Activated T-cell treated with anti-CD3 and anti-CD28 coated beads, Interleukin-2, amount 50 U/mL, for 72 hours (primary cell): ENCODE measurements around the gene DTX3L. TPM values are rescaled to one million over a fixed set of nuclear protein-coding genes. Genes with fewer than 3 reads are reported as not detected.
A peak's percentile ranks its signal among the peaks of the same experiment; 100 is the strongest.
"Not testable (repeated sequence)": the region's sequence is repeated elsewhere in the genome, so short reads cannot be mapped to it uniquely, and the experiment has no call there.

Source experiments
- ATAC-seq, 2 donors: fragments of 150-1000 bp; cut with Tn5 transposase; replicated peaks in 1 of 2; 2 replicates each; pipeline ENCODE4 v1.10.0; 2021; ENCODE audit warnings: moderate library complexity in 2 of 2, mild to moderate bottlenecking in 1 of 2
- DNase-seq, 2 donors: peaks; one replicate each; pipeline ENCODE4 v3.0.0; 2021 to 2022; ENCODE audit warnings: mixed read lengths in 1 of 2
- H3K27ac Mint-ChIP-seq: one replicate; pipeline ENCODE4 v1.8.0; 2022; ENCODE audit warnings: mild to moderate bottlenecking, moderate library complexity, mixed read lengths
- H3K27me3 Mint-ChIP-seq: one replicate; pipeline ENCODE4 v1.8.0; 2022; ENCODE audit warnings: low read depth, mixed read lengths
- H3K36me3 Mint-ChIP-seq, 2 donors: one replicate each; pipeline ENCODE4 v1.8.0; 2022; ENCODE audit warnings: mixed read lengths in 2 of 2, mild to moderate bottlenecking in 1 of 2; ENCODE audit not compliant: insufficient read depth in 2 of 2
- H3K4me1 Mint-ChIP-seq: one replicate; pipeline ENCODE4 v1.8.0; 2022; ENCODE audit warnings: low read depth, mixed read lengths
- H3K4me3 Mint-ChIP-seq, 2 donors: one replicate each; pipeline ENCODE4 v1.8.0; 2022; ENCODE audit warnings: mild to moderate bottlenecking in 2 of 2, mixed read lengths in 2 of 2, moderate library complexity in 2 of 2
- H3K9me3 Mint-ChIP-seq, 2 donors: one replicate each; pipeline ENCODE4 v1.8.0; 2022; ENCODE audit warnings: mixed read lengths in 2 of 2
- total RNA-seq, 2 donors: library from RNA; stranded (reverse); gene quantifications; one replicate each; pipeline ENCODE4 v1.2.3, GENCODE V29; 2022

The DTX3L gene
- total RNA-seq, 2 donors from 2014 or later = 43.9 to 51.4 TPM

GRCh38 chr3:122546151-122546550, 18.0 kb upstream of the DTX3L start:
- Mint-ChIP-seq H3K27ac (no peak overlapping the region), H3K4me1 (no peaks in the 10 kb centered on the region), H3K9me3 (no peaks in the 10 kb centered on the region), H3K36me3 (peaks cover 9 to 23% of the 10 kb centered on the region in 2 donors), H3K27me3 (no peaks in the 10 kb centered on the region), H3K4me3 (no peak overlapping the region)
- DNase-seq = no peak
- ATAC-seq = no peak

GRCh38 chr3:122548076-122548475, 16.1 kb upstream of the DTX3L start:
- H3K4me1 Mint-ChIP-seq = no peaks in the 10 kb centered on the region
- no peaks in the 10 kb centered on the region for H3K9me3 Mint-ChIP-seq
- H3K27me3 Mint-ChIP-seq = no peaks in the 10 kb centered on the region
- H3K4me3 Mint-ChIP-seq = no peak overlapping the region
- H3K36me3 Mint-ChIP-seq = peaks cover 14 to 29% of the 10 kb centered on the region in 2 donors
- ATAC-seq (no peak), DNase-seq (no peak)
- H3K27ac Mint-ChIP-seq = no peak overlapping the region

- Mint-ChIP-seq H3K27me3 (no peaks in the 10 kb centered on the region), H3K4me1 (no peaks in the 10 kb centered on the region), H3K9me3 (no peaks in the 10 kb centered on the region), H3K4me3 (no peak overlapping the region), H3K27ac (no peak overlapping the region), H3K36me3 (peaks cover 16 to 31% of the 10 kb centered on the region in 2 donors)
- ATAC-seq = no peak
- no peak for DNase-seq
Observed at GRCh38 chr3:122548619-122549018, 15.5 kb upstream of the DTX3L start.

- Mint-ChIP-seq H3K4me1 (no peaks in the 10 kb centered on the region), H3K27ac (no peak overlapping the region), H3K9me3 (no peaks in the 10 kb centered on the region), H3K27me3 (no peaks in the 10 kb centered on the region), H3K36me3 (peaks cover 13 to 39% of the 10 kb centered on the region in 2 donors), H3K4me3 (no peak overlapping the region)
- DNase-seq (no peak), ATAC-seq (no peak)
Observed at GRCh38 chr3:122553171-122553570, 11.0 kb upstream of the DTX3L start.

GRCh38 chr3:122555275-122556071, 8.7 kb upstream of the DTX3L start:
- no peak for ATAC-seq
- no peaks in the 10 kb centered on the region for H3K9me3 Mint-ChIP-seq
- peaks cover 13 to 40% of the 10 kb centered on the region in 2 donors for H3K36me3 Mint-ChIP-seq
- H3K27ac Mint-ChIP-seq = no peak overlapping the region
- DNase-seq = no peak
- no peak overlapping the region for H3K4me3 Mint-ChIP-seq
- peaks cover 2% of the 10 kb centered on the region for H3K4me1 Mint-ChIP-seq
- H3K27me3 Mint-ChIP-seq = no peaks in the 10 kb centered on the region

GRCh38 chr3:122557356-122557755, 6.8 kb upstream of the DTX3L start:
- ATAC-seq (no peak), DNase-seq (no peak)
- Mint-ChIP-seq H3K27me3 (no peaks in the 10 kb centered on the region), H3K4me1 (peaks cover 21% of the 10 kb centered on the region), H3K36me3 (peaks cover 9 to 35% of the 10 kb centered on the region in 2 donors), H3K27ac (no peak overlapping the region), H3K4me3 (no peak overlapping the region), H3K9me3 (no peaks in the 10 kb centered on the region)

GRCh38 chr3:122558605-122559004, 5.5 kb upstream of the DTX3L start:
- H3K36me3 Mint-ChIP-seq = peaks cover 5 to 30% of the 10 kb centered on the region in 2 donors
- H3K27ac Mint-ChIP-seq = no peak overlapping the region
- no peaks in the 10 kb centered on the region for H3K27me3 Mint-ChIP-seq
- ATAC-seq (no peak), DNase-seq (no peak)
- H3K4me1 Mint-ChIP-seq = peaks cover 33% of the 10 kb centered on the region
- no peak overlapping the region for H3K4me3 Mint-ChIP-seq
- H3K9me3 Mint-ChIP-seq = no peaks in the 10 kb centered on the region

- H3K27ac Mint-ChIP-seq = no peak overlapping the region
- H3K4me1 Mint-ChIP-seq = peaks cover 38% of the 10 kb centered on the region
- peaks cover 4 to 27% of the 10 kb centered on the region in 2 donors for H3K36me3 Mint-ChIP-seq
- H3K9me3 Mint-ChIP-seq = no peaks in the 10 kb centered on the region
- no peak overlapping the region for H3K4me3 Mint-ChIP-seq
- ATAC-seq = no peak
- no peaks in the 10 kb centered on the region for H3K27me3 Mint-ChIP-seq
- DNase-seq = no peak
Observed at GRCh38 chr3:122559906-122560305, 4.2 kb upstream of the DTX3L start.

GRCh38 chr3:122560680-122561079, 3.5 kb upstream of the DTX3L start:
- ATAC-seq (peak; percentile 14 to 20), DNase-seq (peak; percentile 58 to 66)
- Mint-ChIP-seq H3K27ac (peak overlapping the region; percentile 15), H3K4me1 (peaks cover 46% of the 10 kb centered on the region), H3K27me3 (no peaks in the 10 kb centered on the region), H3K4me3 (peak overlapping the region in 1 of 2 donors; percentile 34), H3K9me3 (no peaks in the 10 kb centered on the region), H3K36me3 (peaks cover 3 to 23% of the 10 kb centered on the region in 2 donors)

- Mint-ChIP-seq H3K9me3 (no peaks in the 10 kb centered on the region), H3K4me3 (peak overlapping the region; percentile 88 to 98), H3K4me1 (peaks cover 70% of the 10 kb centered on the region), H3K36me3 (peaks cover 8 to 27% of the 10 kb centered on the region in 2 donors), H3K27ac (peak overlapping the region; percentile 94), H3K27me3 (no peaks in the 10 kb centered on the region)
- ATAC-seq (no peak), DNase-seq (peak in 1 of 2 donors; percentile 18)
Observed at GRCh38 chr3:122562923-122563716, 1.0 kb upstream of the DTX3L start.

- Mint-ChIP-seq H3K27me3 (no peaks in the 10 kb centered on the region), H3K4me3 (peak overlapping the region; percentile 88 to 98), H3K4me1 (peaks cover 76% of the 10 kb centered on the region), H3K36me3 (peaks cover 10 to 28% of the 10 kb centered on the region in 2 donors), H3K9me3 (no peaks in the 10 kb centered on the region), H3K27ac (peak overlapping the region; percentile 94)
- DNase-seq = peak; percentile 10 to 14
- ATAC-seq = no peak
Observed at GRCh38 chr3:122563717-122564025, 467 bp upstream of the DTX3L start.

- peaks cover 81% of the 10 kb centered on the region for H3K4me1 Mint-ChIP-seq
- not testable (repeated sequence) for H3K9me3 Mint-ChIP-seq, DNase-seq, H3K27me3 Mint-ChIP-seq, ATAC-seq
- H3K36me3 Mint-ChIP-seq = peaks cover 8 to 31% of the 10 kb centered on the region in 2 donors
- H3K4me3 Mint-ChIP-seq = peak overlapping the region; percentile 26
- peak overlapping the region; percentile 47 for H3K27ac Mint-ChIP-seq
Observed at GRCh38 chr3:122568131-122568530, 4.0 kb downstream of the DTX3L start.

GRCh38 chr3:122568755-122569154, 4.6 kb downstream of the DTX3L start:
- no peaks in the 10 kb centered on the region for H3K27me3 Mint-ChIP-seq
- H3K4me3 Mint-ChIP-seq = peak overlapping the region in 1 of 2 donors; percentile 7
- DNase-seq (no peak), ATAC-seq (no peak)
- peaks cover 81% of the 10 kb centered on the region for H3K4me1 Mint-ChIP-seq
- no peaks in the 10 kb centered on the region for H3K9me3 Mint-ChIP-seq
- peak overlapping the region; percentile 47 for H3K27ac Mint-ChIP-seq
- peaks cover 8 to 30% of the 10 kb centered on the region in 2 donors for H3K36me3 Mint-ChIP-seq
